ENCODE measurements around the gene KCNJ10.

Gene KCNJ10

GRCh38 chr1:160108888-160109662, 39.1 kb upstream of the KCNJ10 start:
- no peak overlapping the region for H3K4me3 ChIP-seq (ENCODE audit: low read depth, low read length)
- ChIA-PET POLR2A (interaction anchor here (0.6 kb wide), 1 partner anchor 176 kb away, joined by 4 read pairs; the partner anchor contains the start of gene PEX19), CTCF (interaction anchor here (0.6 to 3.6 kb wide), 28 partner anchors 8 to 1062 kb away, joined by 3 to 28 read pairs (median 4); partner anchors contain the start of genes IGSF8 and PEA15)
- peak; percentile 35 for TF ChIP-seq CTCF (IDR thresholded peaks at IDR 0.05; ENCODE audit: insufficient read depth, low read length, missing control alignments)
- DNase-seq (ENCODE audit: low read depth, low spot score): no peak

- POLR2A ChIA-PET: no interaction called here
- CTCF ChIA-PET: interaction anchor here (0.9 to 3.3 kb wide), 9 partner anchors 10 to 268 kb away, joined by 3 to 22 read pairs (median 10); no protein-coding TSS in a partner anchor
- no peak for DNase-seq (ENCODE audit: low read depth, low spot score)
- H3K4me3 ChIP-seq (ENCODE audit: low read depth, low read length): no peak overlapping the region
- TF ChIP-seq CTCF (IDR thresholded peaks at IDR 0.05; ENCODE audit: insufficient read depth, low read length, missing control alignments): no peak
These were observed 37.6 kb upstream of the KCNJ10 start for GRCh38 chr1:160107512-160107911.

- H3K4me3 ChIP-seq (ENCODE audit: low read depth, low read length): no peak overlapping the region
- ChIA-PET POLR2A (no interaction called here), CTCF (interaction anchor here (0.8 to 7.1 kb wide), 17 partner anchors 8 to 311 kb away, joined by 3 to 206 read pairs (median 6); partner anchors contain the start of gene CASQ1)
- TF ChIP-seq CTCF (IDR thresholded peaks at IDR 0.05; ENCODE audit: insufficient read depth, low read length, missing control alignments): no peak
- DNase-seq (ENCODE audit: low read depth, low spot score): no peak
These were observed 35.2 kb upstream of the KCNJ10 start for GRCh38 chr1:160105155-160105554.

- no peak for DNase-seq (ENCODE audit: low read depth, low spot score)
- ChIA-PET CTCF (interaction anchor here (0.8 to 7.1 kb wide), 18 partner anchors 8 to 271 kb away, joined by 3 to 206 read pairs (median 6); partner anchors contain the start of gene CASQ1), POLR2A (no interaction called here)
- TF ChIP-seq CTCF (IDR thresholded peaks at IDR 0.05; ENCODE audit: insufficient read depth, low read length, missing control alignments): no peak
- H3K4me3 ChIP-seq (ENCODE audit: low read depth, low read length): no peak overlapping the region
These were observed 34.5 kb upstream of the KCNJ10 start for GRCh38 chr1:160104486-160104885.

- POLR2A ChIA-PET: no interaction called here
- no peak for DNase-seq (ENCODE audit: low read depth, low spot score)
- no peak overlapping the region for H3K4me3 ChIP-seq (ENCODE audit: low read depth, low read length)
- TF ChIP-seq CTCF (IDR thresholded peaks at IDR 0.05; ENCODE audit: insufficient read depth, low read length, missing control alignments): no peak
- CTCF ChIA-PET: interaction anchor here (0.8 to 7.1 kb wide), 19 partner anchors 10 to 272 kb away, joined by 3 to 206 read pairs (median 7); partner anchors contain the start of genes CASQ1 and PEX19
These were observed 33.9 kb upstream of the KCNJ10 start for GRCh38 chr1:160103658-160104408.

Measured in AG04449 (cell line).